K562 treated with DMSO at 1 percent for 12 hours (cell line): Measurements from ENCODE around the gene OR52L1. TPM values are rescaled to one million over a fixed set of nuclear protein-coding genes. Genes with fewer than 3 reads are reported as not detected.

ENCODE experiments used
- total RNA-seq: library from RNA; unstranded; fragments of 300-600 nt; gene quantifications from 2 replicates; pipeline ENCODE4 v1.2.3, GENCODE V29; 2022; ENCODE audit not compliant: insufficient read depth

Gene OR52L1
- total RNA-seq = not detected in 2 replicates

GRCh38 chr11:5986885-5987284 lies at the start of gene OR52L1:
Gene OR52L1, minus strand, starts transcription at chr11:5986985. Its CDS starts 55 bp downstream, at chr11:5986930.

GRCh38 chr11:6030708-6031405 lies 44.1 kb upstream of the OR52L1 start, which contains the start of gene OR56A1:
Gene OR56A1, minus strand, starts transcription at chr11:6030758. Its CDS starts 3,066 bp downstream, at chr11:6027692.

GRCh38 chr11:6006846-6007245 lies 20.1 kb upstream of the OR52L1 start, which contains the start of gene OR56A4:
Gene OR56A4, minus strand, starts transcription at chr11:6006946. Its CDS starts 3,954 bp downstream, at chr11:6002992.

GRCh38 chr11:5968394-5968793 lies 18.4 kb downstream of the OR52L1 start, which contains the start of gene OR56A5:
Gene OR56A5, minus strand, starts transcription at chr11:5968494. Its CDS starts 0 bp downstream, at chr11:5968494.

GRCh38 chr11:5941951-5942350 lies 44.8 kb downstream of the OR52L1 start, which contains the start of gene OR56A3:
Gene OR56A3, plus strand, starts transcription at chr11:5942251. Its CDS starts 5,096 bp downstream, at chr11:5947347.

Other genes with a start within 250 kb of the OR52L1 start
- gene OR52N4, start 232.7 kb downstream of the OR52L1 start, total RNA-seq = not detected in 2 replicates
- not detected in 2 replicates for gene OR52N5, start 203.6 kb downstream of the OR52L1 start, total RNA-seq
- gene OR52N1, start 195.7 kb downstream of the OR52L1 start, total RNA-seq = not detected in 2 replicates
- not detected in 2 replicates for gene OR52N2, start 178.1 kb downstream of the OR52L1 start, total RNA-seq
- not detected in 2 replicates for gene OR52E6, start 145.1 kb downstream of the OR52L1 start, total RNA-seq
- not detected in 2 replicates for gene OR52E8, start 129.3 kb downstream of the OR52L1 start, total RNA-seq
- gene OR52E4, start 106.4 kb downstream of the OR52L1 start, total RNA-seq = not detected in 2 replicates
- gene OR52E5, start 93.8 kb downstream of the OR52L1 start, total RNA-seq = not detected in 2 replicates
- not detected in 2 replicates for gene OR56A3, start 44.7 kb downstream of the OR52L1 start, total RNA-seq
- gene OR56A5, start 18.5 kb downstream of the OR52L1 start, total RNA-seq = not detected in 2 replicates
- not detected in 2 replicates for gene OR56A4, start 20.0 kb upstream of the OR52L1 start, total RNA-seq
- gene OR56A1, start 43.8 kb upstream of the OR52L1 start, total RNA-seq = not detected in 2 replicates
- 0.69 TPM in 1 of 2 replicates, not detected in the other for gene OR56B4, start 120.7 kb upstream of the OR52L1 start, total RNA-seq
- not detected in 2 replicates for gene OR52B2, start 183.3 kb upstream of the OR52L1 start, total RNA-seq
- not detected in 2 replicates for gene OR52W1, start 212.2 kb upstream of the OR52L1 start, total RNA-seq
- not detected in 2 replicates for gene C11orf42, start 218.6 kb upstream of the OR52L1 start, total RNA-seq
- 14.9 and 24.3 TPM in 2 replicates for gene FHIP1B, start 247.7 kb upstream of the OR52L1 start, total RNA-seq